Measurements from ENCODE around the gene AUTS2.
A peak's percentile ranks its signal among the peaks of the same experiment; 100 is the strongest.

DNA sequence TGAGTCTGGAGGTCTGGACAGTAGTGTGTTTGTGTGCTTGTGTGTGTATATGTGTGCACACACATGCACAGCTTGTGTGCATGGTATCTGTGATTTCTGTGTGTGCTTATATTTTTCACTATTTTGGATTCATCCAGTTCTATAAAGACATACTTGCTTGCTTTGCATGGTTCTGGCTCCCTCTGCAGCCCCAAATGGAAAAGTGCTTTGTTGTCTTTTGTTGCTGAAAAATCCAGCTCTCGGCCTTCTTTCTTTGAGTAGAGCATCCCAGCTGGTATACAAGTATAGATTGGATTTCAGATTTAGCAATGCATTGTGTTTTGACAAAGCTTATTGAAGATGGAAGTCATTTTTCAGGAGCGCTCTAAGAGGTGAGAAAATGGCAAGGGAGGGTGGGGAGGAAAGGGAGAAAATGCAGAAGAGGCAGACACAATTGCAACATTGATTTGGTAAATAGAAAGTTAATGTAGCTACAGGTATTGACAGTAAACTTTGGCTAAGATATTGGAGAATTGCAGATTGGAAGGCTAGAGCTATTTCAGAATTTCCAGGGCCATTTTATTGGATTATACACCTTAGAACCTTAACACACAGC, 333.9 kb downstream of the AUTS2 start:
- TF ChIP-seq POLR2A (IDR thresholded peaks at IDR 0.05), result no peak
- TF ChIP-seq, protein P1, sequence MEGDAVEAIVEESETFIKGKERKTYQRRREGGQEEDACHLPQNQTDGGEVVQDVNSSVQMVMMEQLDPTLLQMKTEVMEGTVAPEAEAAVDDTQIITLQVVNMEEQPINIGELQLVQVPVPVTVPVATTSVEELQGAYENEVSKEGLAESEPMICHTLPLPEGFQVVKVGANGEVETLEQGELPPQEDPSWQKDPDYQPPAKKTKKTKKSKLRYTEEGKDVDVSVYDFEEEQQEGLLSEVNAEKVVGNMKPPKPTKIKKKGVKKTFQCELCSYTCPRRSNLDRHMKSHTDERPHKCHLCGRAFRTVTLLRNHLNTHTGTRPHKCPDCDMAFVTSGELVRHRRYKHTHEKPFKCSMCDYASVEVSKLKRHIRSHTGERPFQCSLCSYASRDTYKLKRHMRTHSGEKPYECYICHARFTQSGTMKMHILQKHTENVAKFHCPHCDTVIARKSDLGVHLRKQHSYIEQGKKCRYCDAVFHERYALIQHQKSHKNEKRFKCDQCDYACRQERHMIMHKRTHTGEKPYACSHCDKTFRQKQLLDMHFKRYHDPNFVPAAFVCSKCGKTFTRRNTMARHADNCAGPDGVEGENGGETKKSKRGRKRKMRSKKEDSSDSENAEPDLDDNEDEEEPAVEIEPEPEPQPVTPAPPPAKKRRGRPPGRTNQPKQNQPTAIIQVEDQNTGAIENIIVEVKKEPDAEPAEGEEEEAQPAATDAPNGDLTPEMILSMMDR (IDR thresholded peaks at IDR 0.05), result peak; percentile 48 to 76 (median 69)
